ENCODE measurements around the gene DLG3. TPM values are rescaled to one million over a fixed set of nuclear protein-coding genes. Genes with fewer than 3 reads are reported as not detected.

The DLG3 gene
- total and polyA plus RNA-seq, 10 of the 15 experiments (the other 5 are each of a cell fraction or from before 2014, with no cell fraction given) = 1.3 to 32.2 (median 3.9) TPM

- no peaks in the 10 kb centered on the region for H3K27me3 ChIP-seq (replicated peaks in 1 of 2; ENCODE audit: control insufficient read depth in 2 of 2, insufficient read depth in 2 of 2, low read length in 1 of 2)
- no peaks in the 10 kb centered on the region for H3K9me3 ChIP-seq (replicated peaks; ENCODE audit: control insufficient read depth, insufficient read depth, low read length)
- no peak overlapping the region for H3K27ac ChIP-seq (ENCODE audit: control insufficient read depth, insufficient read depth)
- DNase-seq (ENCODE audit: low read depth, low spot score) (no peak), FAIRE-seq (no peak), ATAC-seq (no peak)
- no peak overlapping the region for H3K4me2 ChIP-seq (ENCODE audit: control insufficient read depth, insufficient read depth)
- no peak overlapping the region for H2AFZ ChIP-seq (ENCODE audit: control insufficient read depth, low read depth, low read length)
- H3K79me2 ChIP-seq (ENCODE audit: control insufficient read depth, insufficient read depth, low read length) = no peaks in the 10 kb centered on the region
- no peak overlapping the region for H3K4me3 ChIP-seq
- no peaks in the 10 kb centered on the region; a peak in 2 of 4 replicates for H3K36me3 ChIP-seq (ENCODE audit: control insufficient read depth in 2 of 2, insufficient read depth in 2 of 2, low read length in 1 of 2)
- POLR2A ChIA-PET = no interaction called here
- 45% methylated on average over 10 of the region's 10 CpGs for WGBS (ENCODE audit: insufficient coverage, insufficient replicate concordance, low lambda C conversion rate, missing lambda C conversion rate)
- RAD21 ChIA-PET (ENCODE audit: unreplicated experiment) = interaction anchor here (1.4 kb wide), 1 partner anchor 8 kb away, joined by 4 read pairs; no protein-coding TSS in a partner anchor
- SMC1A ChIA-PET (ENCODE audit: uncharacterized antibody, unreplicated experiment) = no interaction called here
- no peaks in the 10 kb centered on the region for H3K4me1 ChIP-seq (ENCODE audit: control insufficient read depth, insufficient read depth, low read length)
- in situ Hi-C loops (cut with MboI) (no loop called here), intact Hi-C loops (cut with micrococcal nuclease; ENCODE audit: unreplicated experiment) (no loop called here)
- CTCF ChIA-PET = interaction anchor here (1.4 to 1.9 kb wide), 2 partner anchors 9 to 130 kb away, joined by 5 to 7 read pairs; no protein-coding TSS in a partner anchor
- H4K20me1 ChIP-seq (ENCODE audit: control insufficient read depth, insufficient read depth) = no peaks in the 10 kb centered on the region
- BruUV-seq (replicated peaks) = no TSS peak
- TF ChIP-seq USF2 (IDR thresholded peaks at IDR 0.05; ENCODE audit: borderline replicate concordance, low read depth, low read length) (no peak), ZNF622 (IDR thresholded peaks at IDR 0.05) (no peak), CBX5 (IDR thresholded peaks at IDR 0.05; ENCODE audit: low read depth) (no peak), SREBF1 (IDR thresholded peaks at IDR 0.05; ENCODE audit: low read length) (no peak), SIX5 (IDR thresholded peaks at IDR 0.05; ENCODE audit: low read depth, low read length, severe bottlenecking) (no peak), ASH2L (IDR thresholded peaks at IDR 0.05; ENCODE audit: borderline replicate concordance, low read depth) (no peak), EP300 (IDR thresholded peaks at IDR 0.05; ENCODE audit: borderline replicate concordance in 1 of 2, control insufficient read depth in 1 of 2, low read depth in 2 of 2, low read length in 2 of 2) (no peak), IRF3 (IDR thresholded peaks at IDR 0.05) (no peak), ZNF384 (IDR thresholded peaks at IDR 0.05; ENCODE audit: borderline replicate concordance, low read depth, low read length) (no peak), NKRF (conservative IDR thresholded peaks at IDR 0.05) (no peak), NFYB (IDR thresholded peaks at IDR 0.05; ENCODE audit: insufficient read depth, low read depth, low read length) (no peak), CEBPB (IDR thresholded peaks at IDR 0.05; ENCODE audit: borderline replicate concordance in 1 of 2, low read depth in 2 of 2, low read length in 2 of 2) (no peak), RAD21 (IDR thresholded peaks at IDR 0.05; ENCODE audit: insufficient read depth, low read depth, low read length) (no peak), CHD2 (IDR thresholded peaks at IDR 0.05; ENCODE audit: borderline replicate concordance, low read depth, low read length) (no peak), ATF2 (IDR thresholded peaks at IDR 0.05; ENCODE audit: low read length) (no peak)
- no peak overlapping the region for H3K9ac ChIP-seq (ENCODE audit: control insufficient read depth, insufficient read depth, low read length)
These were observed 20.5 kb upstream of the DLG3 start for GRCh38 chrX:70423936-70424675.
